CD4-positive, alpha-beta T cell treated with Interleukin-21 for 1 hour (primary cell): ENCODE measurements around the gene HS6ST1.
A peak's percentile ranks its signal among the peaks of the same experiment; 100 is the strongest.

Experiments used
- DNase-seq: peaks from one replicate; pipeline ENCODE4 v3.0.0-alpha.2; 2020

The HS6ST1 gene

GRCh38 chr2:128318776-128319464 lies at the start of gene HS6ST1:
Gene HS6ST1, minus strand, starts transcription at chr2:128318868. Its CDS starts 305 bp downstream, at chr2:128318563.
- DNase-seq, result peak; percentile 90

- DNase-seq, result no peak
Measured at GRCh38 chr2:128367601-128368359, 49.1 kb upstream of the HS6ST1 start.

- no peak for DNase-seq
Measured at GRCh38 chr2:128366713-128367511, 48.2 kb upstream of the HS6ST1 start.

GRCh38 chr2:128365217-128365905 lies 46.7 kb upstream of the HS6ST1 start:
- DNase-seq, result no peak

- DNase-seq, result no peak
Measured at GRCh38 chr2:128364441-128364911, 45.8 kb upstream of the HS6ST1 start.

- no peak for DNase-seq
Measured at GRCh38 chr2:128363934-128364361, 45.3 kb upstream of the HS6ST1 start.

GRCh38 chr2:128362889-128363228 lies 44.2 kb upstream of the HS6ST1 start:
- DNase-seq, result no peak

- DNase-seq, result no peak
Measured at GRCh38 chr2:128362176-128362888, 43.7 kb upstream of the HS6ST1 start.

GRCh38 chr2:128361376-128362131 lies 42.9 kb upstream of the HS6ST1 start:
- DNase-seq, result no peak

GRCh38 chr2:128360711-128361110 lies 42.0 kb upstream of the HS6ST1 start:
- DNase-seq, result no peak

- DNase-seq, result no peak
Measured at GRCh38 chr2:128359841-128360240, 41.2 kb upstream of the HS6ST1 start.

- DNase-seq, result no peak
Measured at GRCh38 chr2:128358941-128359731, 40.5 kb upstream of the HS6ST1 start.

GRCh38 chr2:128357506-128358370 lies 39.1 kb upstream of the HS6ST1 start:
- DNase-seq, result no peak

GRCh38 chr2:128356127-128356526 lies 37.5 kb upstream of the HS6ST1 start:
- no peak for DNase-seq

- no peak for DNase-seq
Measured at GRCh38 chr2:128354726-128355470, 36.2 kb upstream of the HS6ST1 start.

GRCh38 chr2:128354161-128354560 lies 35.5 kb upstream of the HS6ST1 start:
- DNase-seq, result no peak

- no peak for DNase-seq
Measured at GRCh38 chr2:128350736-128351135, 32.1 kb upstream of the HS6ST1 start.

- no peak for DNase-seq
Measured at GRCh38 chr2:128348701-128349100, 30.0 kb upstream of the HS6ST1 start.
